ENCODE measurements around the gene TBC1D10A. TPM values are rescaled to one million over a fixed set of nuclear protein-coding genes. Genes with fewer than 3 reads are reported as not detected.

The TBC1D10A gene
- total RNA-seq, 4 donors from 2014 or later = 46.8 to 63.9 (median 52.1) TPM

- Histone ChIP-seq H3K27me3 (no peaks in the 10 kb centered on the region), H3K9me3 (no peaks in the 10 kb centered on the region), H3K27ac (peak overlapping the region in 1 of 4 donors; percentile 37), H3K4me3 (no peak overlapping the region), H3K4me1 (peaks cover 0 to 97% (median 68%) of the 10 kb centered on the region in 4 donors), H3K36me3 (peaks cover 0 to 11% (median 0%) of the 10 kb centered on the region in 3 donors)
- TF ChIP-seq EP300 (IDR thresholded peaks at IDR 0.05) = no peak
- no peak for TF ChIP-seq POLR2A (IDR thresholded peaks at IDR 0.05)
- DNase-seq (ENCODE audit: low spot score in 2 of 2) = no peak
- WGBS, 2 donors = 63 to 76% methylated on average over 2 of the region's 2 CpGs
Observed at GRCh38 chr22:30315962-30316576, 10.7 kb downstream of the TBC1D10A start.

GRCh38 chr22:30314915-30315314 is 11.8 kb downstream of the TBC1D10A start:
- 78 to 86% methylated on average over 8 of the region's 8 CpGs for WGBS, 2 donors
- no peaks in the 10 kb centered on the region for H3K9me3 ChIP-seq
- H3K36me3 ChIP-seq = peaks cover 0 to 2% (median 0%) of the 10 kb centered on the region in 3 donors
- TF ChIP-seq POLR2A (IDR thresholded peaks at IDR 0.05) (no peak), EP300 (IDR thresholded peaks at IDR 0.05) (no peak)
- H3K4me1 ChIP-seq = peaks cover 0 to 97% (median 72%) of the 10 kb centered on the region in 4 donors
- H3K4me3 ChIP-seq = no peak overlapping the region
- DNase-seq (ENCODE audit: low spot score in 2 of 2) = no peak
- H3K27me3 ChIP-seq = no peaks in the 10 kb centered on the region
- peak overlapping the region in 1 of 4 donors; percentile 14 for H3K27ac ChIP-seq

- no peaks in the 10 kb centered on the region for H3K27me3 ChIP-seq
- no peak overlapping the region for H3K4me3 ChIP-seq
- DNase-seq (ENCODE audit: low spot score in 2 of 2) = no peak
- peak overlapping the region in 2 of 4 donors; percentile 19 to 47 for H3K27ac ChIP-seq
- H3K9me3 ChIP-seq = no peaks in the 10 kb centered on the region
- peaks cover 0 to 97% (median 76%) of the 10 kb centered on the region in 4 donors for H3K4me1 ChIP-seq
- WGBS, 2 donors = 83 to 90% methylated on average over 7 to 8 of the region's 8 CpGs
- TF ChIP-seq CTCF (IDR thresholded peaks at IDR 0.05) = no peak
- no peak for TF ChIP-seq EP300 (IDR thresholded peaks at IDR 0.05)
- TF ChIP-seq POLR2A (IDR thresholded peaks at IDR 0.05) = no peak
- H3K36me3 ChIP-seq = peaks cover 0 to 2% (median 0%) of the 10 kb centered on the region in 3 donors
Observed at GRCh38 chr22:30313527-30314363, 13.0 kb downstream of the TBC1D10A start.

- TF ChIP-seq CTCF (IDR thresholded peaks at IDR 0.05) = no peak
- TF ChIP-seq POLR2A (IDR thresholded peaks at IDR 0.05) = no peak
- no peak for TF ChIP-seq EP300 (IDR thresholded peaks at IDR 0.05)
- Histone ChIP-seq H3K4me3 (no peak overlapping the region), H3K27ac (peak overlapping the region in 3 of 4 donors; percentile 82 to 86 (median 85)), H3K9me3 (no peaks in the 10 kb centered on the region), H3K4me1 (peaks cover 0 to 97% (median 72%) of the 10 kb centered on the region in 4 donors), H3K27me3 (no peaks in the 10 kb centered on the region), H3K36me3 (no peaks in the 10 kb centered on the region)
- 66 to 73% methylated on average over 6 of the region's 6 CpGs for WGBS, 2 donors
- DNase-seq (ENCODE audit: low spot score in 2 of 2) = no peak
Observed at GRCh38 chr22:30312053-30312452, 14.7 kb downstream of the TBC1D10A start.

DNA sequence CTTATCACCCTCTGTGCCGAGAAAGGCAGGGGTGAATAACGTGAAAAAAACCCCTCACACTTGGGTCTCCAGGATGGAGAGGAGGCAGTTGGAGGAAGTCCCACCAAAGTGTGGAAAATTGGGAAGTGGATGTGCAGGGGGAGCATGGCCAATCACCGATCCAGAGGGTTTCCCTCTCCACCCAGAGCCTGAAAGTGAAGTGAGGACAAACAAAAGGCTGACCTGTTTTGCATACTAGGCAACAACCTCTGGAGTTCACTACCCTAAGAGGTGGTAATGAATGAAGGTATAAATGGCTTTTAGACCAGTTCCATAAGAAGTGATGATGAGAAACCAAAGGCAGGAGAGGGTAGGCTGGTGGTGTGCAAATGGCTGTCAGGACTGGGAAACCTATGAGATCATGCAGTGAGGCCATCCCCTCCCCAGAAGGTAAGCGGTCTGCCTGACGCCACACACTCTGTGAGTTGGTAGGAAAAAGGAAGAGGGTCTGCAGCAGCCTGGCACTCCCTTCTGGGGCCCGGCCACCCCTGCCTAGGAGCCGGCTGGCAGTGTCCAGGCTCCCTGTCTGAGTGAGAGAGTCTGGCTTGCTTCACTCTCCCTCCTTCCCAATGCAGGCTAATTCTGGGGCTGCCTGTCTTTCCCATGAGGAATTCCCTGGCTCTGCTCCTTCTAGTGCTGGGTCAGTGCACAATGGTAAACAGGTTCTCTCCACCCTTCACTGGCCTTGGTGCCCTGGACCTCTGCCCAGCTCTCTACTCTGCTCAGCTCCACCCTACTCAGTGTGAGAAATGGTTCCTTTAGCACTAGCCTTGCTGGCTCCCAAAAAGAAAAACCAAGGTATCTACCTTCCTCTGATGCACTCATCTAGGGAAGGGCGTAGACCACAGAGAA is 15.6 kb downstream of the TBC1D10A start:
- no peaks in the 10 kb centered on the region for H3K36me3 ChIP-seq
- peak overlapping the region in 3 of 4 donors; percentile 82 to 86 (median 85) for H3K27ac ChIP-seq
- no peak for TF ChIP-seq POLR2A (IDR thresholded peaks at IDR 0.05)
- TF ChIP-seq EP300 (IDR thresholded peaks at IDR 0.05) = peak in 1 of 2 donors; percentile 69
- H3K4me1 ChIP-seq = peaks cover 0 to 97% (median 80%) of the 10 kb centered on the region in 4 donors
- peak overlapping the region in 1 of 4 donors; percentile 4 for H3K4me3 ChIP-seq
- no peaks in the 10 kb centered on the region for H3K27me3 ChIP-seq
- H3K9me3 ChIP-seq = no peaks in the 10 kb centered on the region
- peak; percentile 75 for DNase-seq (ENCODE audit: low spot score in 2 of 2)
- 44 to 55% methylated on average over 8 of the region's 8 CpGs for WGBS, 2 donors

Data from tibial nerve (tissue), 4 donors.